Measurements from ENCODE around the gene PGLYRP1. TPM values are rescaled to one million over a fixed set of nuclear protein-coding genes. Genes with fewer than 3 reads are reported as not detected.

Gene PGLYRP1
- total RNA-seq, 4 donors from 2014 or later = not detected

DNA sequence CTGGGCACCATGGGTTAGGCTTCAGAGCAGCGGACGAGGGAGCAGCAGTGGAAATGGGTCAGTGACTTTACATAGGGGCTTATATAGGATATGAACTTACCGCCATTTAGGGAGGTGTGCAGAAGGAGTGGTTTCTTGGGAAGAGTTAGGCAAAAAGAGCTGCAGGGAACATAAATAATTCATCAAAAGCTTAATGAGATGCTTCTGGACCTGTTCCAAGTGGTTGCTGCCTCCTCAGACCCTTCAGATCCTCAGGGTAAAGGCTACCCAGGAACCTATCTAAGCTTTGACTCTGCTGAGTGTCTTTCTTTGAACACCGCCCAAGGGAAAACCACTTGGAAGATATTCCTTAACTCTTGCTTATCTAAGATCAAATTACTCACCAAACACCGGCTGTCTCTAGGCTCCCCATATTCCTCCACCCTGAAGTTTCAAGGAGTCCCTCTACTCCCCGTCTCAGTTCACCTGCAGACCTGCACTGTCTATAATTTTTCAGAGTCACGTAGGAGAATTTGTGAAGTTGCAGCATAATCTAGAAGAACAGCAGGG lies 18.2 kb upstream of the PGLYRP1 start, which contains the start of gene IGFL4:
TSS of gene IGFL4 (minus strand) at position 51 of the 549 bp plus-strand sequence. CDS start at position 11, 40 bp downstream.
- H3K27ac ChIP-seq = no peak within 1 kb of the TSS
- no peak within 1 kb of the TSS for H3K4me3 ChIP-seq
- H3K4me1 ChIP-seq = no peaks in the 10 kb centered on the region
- peaks cover 0 to 19% (median 0%) of the 10 kb centered on the region in 3 donors for H3K9me3 ChIP-seq
- H3K27me3 ChIP-seq = peaks cover 52% of the 10 kb centered on the region
- ATAC-seq = no peak
- WGBS, 2 donors (ENCODE audit: low coverage in 1 of 2) = 43 to 73% methylated on average over 3 to 7 of the region's 7 CpGs
- H3K36me3 ChIP-seq = no peaks in the 10 kb centered on the region
- no peak for TF ChIP-seq CTCF (IDR thresholded peaks at IDR 0.05)
- no peak for TF ChIP-seq POLR2A (IDR thresholded peaks at IDR 0.05)
- no peak for TF ChIP-seq POLR2AphosphoS5 (IDR thresholded peaks at IDR 0.05)
- TF ChIP-seq EP300 (IDR thresholded peaks at IDR 0.05) = no peak

DNA sequence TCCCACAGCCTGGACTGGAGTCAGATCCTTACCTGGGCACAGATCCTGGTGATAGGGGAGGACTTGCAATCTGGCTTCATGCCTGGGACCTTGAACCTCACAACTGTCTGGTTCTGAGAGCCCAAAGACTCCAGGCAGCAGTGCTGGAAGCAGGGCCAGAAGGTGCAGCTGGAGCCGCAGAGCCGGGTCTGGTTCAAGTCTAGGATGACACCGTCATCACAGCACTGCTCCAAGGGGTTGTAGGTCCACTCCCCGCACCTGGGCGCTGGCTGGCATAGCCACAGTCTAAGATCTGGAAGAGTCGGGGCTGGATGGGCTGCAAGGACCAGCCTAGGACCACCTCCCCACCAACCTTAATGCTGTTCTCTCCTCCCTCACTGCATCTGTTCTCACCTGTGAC lies 17.3 kb upstream of the PGLYRP1 start:
- no peak for ATAC-seq
- Histone ChIP-seq H3K27ac (no peak overlapping the region), H3K4me3 (no peak overlapping the region), H3K4me1 (no peaks in the 10 kb centered on the region), H3K27me3 (peaks cover 58% of the 10 kb centered on the region), H3K9me3 (peaks cover 0 to 14% (median 0%) of the 10 kb centered on the region in 3 donors), H3K36me3 (no peaks in the 10 kb centered on the region)
- no CpG with 5 or more reads among the region's 6 CpGs for WGBS, 2 donors (ENCODE audit: low coverage in 1 of 2)
- TF ChIP-seq POLR2AphosphoS5 (IDR thresholded peaks at IDR 0.05) (no peak), CTCF (IDR thresholded peaks at IDR 0.05) (no peak), EP300 (IDR thresholded peaks at IDR 0.05) (no peak), POLR2A (IDR thresholded peaks at IDR 0.05) (no peak)

GRCh38 chr19:46036744-46037128 lies 13.9 kb upstream of the PGLYRP1 start:
- TF ChIP-seq EP300 (IDR thresholded peaks at IDR 0.05) (no peak), CTCF (IDR thresholded peaks at IDR 0.05) (no peak), POLR2AphosphoS5 (IDR thresholded peaks at IDR 0.05) (no peak), POLR2A (IDR thresholded peaks at IDR 0.05) (no peak)
- WGBS, 2 donors (ENCODE audit: low coverage in 1 of 2) = no CpG with 5 or more reads among the region's 3 CpGs
- H3K9me3 ChIP-seq = no peaks in the 10 kb centered on the region
- no peak overlapping the region for H3K27ac ChIP-seq
- H3K36me3 ChIP-seq = no peaks in the 10 kb centered on the region
- ATAC-seq = no peak
- no peak overlapping the region for H3K4me3 ChIP-seq
- H3K27me3 ChIP-seq = peaks cover 47% of the 10 kb centered on the region
- no peaks in the 10 kb centered on the region for H3K4me1 ChIP-seq

GRCh38 chr19:46035986-46036743 lies 13.3 kb upstream of the PGLYRP1 start:
- Histone ChIP-seq H3K9me3 (no peaks in the 10 kb centered on the region), H3K36me3 (no peaks in the 10 kb centered on the region), H3K27me3 (peaks cover 47% of the 10 kb centered on the region), H3K4me3 (no peak overlapping the region), H3K4me1 (no peaks in the 10 kb centered on the region), H3K27ac (no peak overlapping the region)
- WGBS, 2 donors (ENCODE audit: low coverage in 1 of 2) = no CpG with 5 or more reads among the region's 13 CpGs
- TF ChIP-seq CTCF (IDR thresholded peaks at IDR 0.05) (no peak), POLR2A (IDR thresholded peaks at IDR 0.05) (no peak), EP300 (IDR thresholded peaks at IDR 0.05) (no peak), POLR2AphosphoS5 (IDR thresholded peaks at IDR 0.05) (no peak)
- no peak for ATAC-seq

DNA sequence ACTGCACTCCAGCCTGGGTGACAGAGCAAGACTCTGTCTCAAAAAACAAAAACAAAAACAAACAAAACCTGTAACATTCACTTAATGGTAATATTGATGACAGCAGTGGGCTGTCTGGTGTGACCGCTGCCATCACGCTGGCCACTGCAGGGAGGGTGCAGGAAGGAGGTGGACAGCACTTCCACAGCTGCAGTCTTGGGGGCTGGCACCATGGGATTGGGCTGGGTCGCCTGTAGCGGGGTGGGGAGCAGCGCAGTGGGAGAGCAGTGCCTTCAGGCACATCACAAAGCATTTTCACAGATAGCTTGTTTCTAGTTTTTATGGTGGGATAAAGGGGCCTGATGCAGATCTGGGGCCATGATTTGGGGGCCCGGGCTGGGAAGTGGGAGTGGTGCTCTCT lies 12.7 kb upstream of the PGLYRP1 start:
- Histone ChIP-seq H3K27me3 (peaks cover 47% of the 10 kb centered on the region), H3K4me1 (no peaks in the 10 kb centered on the region), H3K9me3 (no peaks in the 10 kb centered on the region), H3K27ac (no peak overlapping the region), H3K36me3 (no peaks in the 10 kb centered on the region), H3K4me3 (no peak overlapping the region)
- ATAC-seq = no peak
- TF ChIP-seq POLR2AphosphoS5 (IDR thresholded peaks at IDR 0.05) = no peak
- no peak for TF ChIP-seq EP300 (IDR thresholded peaks at IDR 0.05)
- TF ChIP-seq POLR2A (IDR thresholded peaks at IDR 0.05) = no peak
- no peak for TF ChIP-seq CTCF (IDR thresholded peaks at IDR 0.05)
- WGBS, 2 donors (ENCODE audit: low coverage in 1 of 2) = 77% methylated on average over 4 of the region's 6 CpGs; no CpG with 5 or more reads in 1 of the 2 donors
